Fibroblast of mammary gland (primary cell): Measurements from ENCODE around the gene ANTXRL.
"Not testable (repeated sequence)": the region's sequence is repeated elsewhere in the genome, so short reads cannot be mapped to it uniquely, and the experiment has no call there.

ENCODE experiments used
- DNase-seq: peaks from one replicate; pipeline ENCODE4 v3.0.0-alpha.2; 2010; ENCODE audit warnings: low read depth
- H3K4me3 ChIP-seq: 2 replicates; pipeline ENCODE4 v1.5.1; 2011; ENCODE audit warnings: low read depth, mild to moderate bottlenecking, low read length, moderate library complexity; ENCODE audit not compliant: control insufficient read depth
- CTCF ChIP-seq: conservative IDR thresholded peaks from 2 replicates; pipeline ENCODE4 v1.5.1; 2011; ENCODE audit warnings: low read depth, low read length, inconsistent platforms; ENCODE audit not compliant: control insufficient read depth, insufficient read depth

Gene ANTXRL

GRCh38 chr10:46286991-46287693 lies at the start of gene ANTXRL:
ANTXRL (plus strand) TSS chr10:46286997; CDS start chr10:46287263, 266 bp downstream.
- no peak for DNase-seq
- no peak within 1 kb of the TSS for H3K4me3 ChIP-seq
- no peak for TF ChIP-seq CTCF

DNA sequence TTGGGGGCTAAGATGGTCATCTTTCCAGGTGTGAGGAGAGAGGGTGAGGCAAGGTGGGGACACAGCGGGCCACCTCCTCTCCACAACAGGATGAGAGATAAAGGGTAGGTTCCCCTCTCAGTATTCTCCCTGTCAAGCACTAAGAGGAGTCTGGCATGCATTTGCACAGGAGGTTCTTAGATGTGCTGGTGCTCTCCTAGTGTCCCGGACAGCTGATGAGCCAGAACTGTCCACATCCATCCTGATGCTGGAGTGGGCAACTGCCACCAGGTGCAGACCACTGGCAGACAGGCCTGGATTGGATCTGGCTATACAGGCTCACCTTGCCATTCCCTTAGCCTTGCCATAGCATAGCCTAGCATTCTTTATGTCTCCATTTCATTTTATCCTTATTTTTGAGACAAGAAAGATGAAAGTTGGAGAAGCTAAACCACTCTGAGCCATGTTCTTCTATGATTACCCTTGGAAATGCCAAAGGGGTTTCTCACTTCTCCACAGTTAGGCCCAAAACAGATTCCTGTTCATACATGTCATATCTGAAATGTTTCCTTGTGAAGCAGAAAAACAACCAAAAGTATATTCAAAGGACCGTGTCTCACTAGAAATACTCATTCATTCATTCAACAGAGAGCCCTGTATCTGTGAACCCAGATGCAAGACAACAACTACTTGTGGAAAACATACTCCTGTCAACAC lies 48.8 kb upstream of the ANTXRL start:
- TF ChIP-seq CTCF = no peak
- DNase-seq = no peak

GRCh38 chr10:46239247-46239646 lies 47.5 kb upstream of the ANTXRL start:
- H3K4me3 ChIP-seq = no peak overlapping the region
- no peak for DNase-seq
- TF ChIP-seq CTCF = no peak

More for the DNA sequence above, 48.8 kb upstream of the ANTXRL start:
- no peak overlapping the region for H3K4me3 ChIP-seq

DNA sequence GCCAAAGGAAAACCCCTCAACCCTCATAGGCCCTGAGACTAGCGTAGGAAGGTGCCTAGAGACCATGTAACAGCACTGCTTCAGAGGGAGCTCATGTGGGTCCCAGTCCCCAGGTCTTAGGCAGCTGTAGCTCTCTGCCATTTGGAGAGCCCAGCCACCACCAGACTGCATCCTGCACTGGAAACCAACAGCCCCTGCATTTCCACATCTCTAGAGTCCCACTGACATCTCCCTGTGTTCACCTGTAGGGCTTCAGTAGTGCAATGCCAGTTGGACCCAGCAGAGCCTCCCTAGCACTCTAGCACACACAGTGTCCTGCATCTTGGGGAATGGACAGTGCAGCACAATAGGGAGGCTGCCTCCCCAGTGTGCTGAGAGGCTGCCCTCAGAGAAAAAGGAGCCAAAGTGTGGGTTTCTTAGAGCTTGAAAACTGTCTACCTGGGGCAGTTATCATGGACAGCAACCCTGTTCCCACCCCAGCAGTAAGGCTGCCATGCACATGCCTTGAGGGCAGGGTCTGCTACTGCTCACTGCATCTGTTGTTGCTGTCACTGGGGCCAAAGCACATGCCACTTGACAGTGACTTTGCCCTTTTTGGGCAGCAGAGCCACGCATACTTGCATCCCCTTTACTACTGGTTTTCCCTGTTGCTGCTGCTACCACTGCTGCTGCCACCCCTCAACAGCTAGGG lies 46.7 kb upstream of the ANTXRL start:
- no peak overlapping the region for H3K4me3 ChIP-seq
- TF ChIP-seq CTCF = no peak
- DNase-seq = no peak

GRCh38 chr10:46240684-46241565 lies 45.9 kb upstream of the ANTXRL start:
- no peak for TF ChIP-seq CTCF
- no peak overlapping the region for H3K4me3 ChIP-seq
- no peak for DNase-seq

GRCh38 chr10:46245381-46245900 lies 41.4 kb upstream of the ANTXRL start:
- H3K4me3 ChIP-seq = no peak overlapping the region
- TF ChIP-seq CTCF = no peak
- no peak for DNase-seq

DNA sequence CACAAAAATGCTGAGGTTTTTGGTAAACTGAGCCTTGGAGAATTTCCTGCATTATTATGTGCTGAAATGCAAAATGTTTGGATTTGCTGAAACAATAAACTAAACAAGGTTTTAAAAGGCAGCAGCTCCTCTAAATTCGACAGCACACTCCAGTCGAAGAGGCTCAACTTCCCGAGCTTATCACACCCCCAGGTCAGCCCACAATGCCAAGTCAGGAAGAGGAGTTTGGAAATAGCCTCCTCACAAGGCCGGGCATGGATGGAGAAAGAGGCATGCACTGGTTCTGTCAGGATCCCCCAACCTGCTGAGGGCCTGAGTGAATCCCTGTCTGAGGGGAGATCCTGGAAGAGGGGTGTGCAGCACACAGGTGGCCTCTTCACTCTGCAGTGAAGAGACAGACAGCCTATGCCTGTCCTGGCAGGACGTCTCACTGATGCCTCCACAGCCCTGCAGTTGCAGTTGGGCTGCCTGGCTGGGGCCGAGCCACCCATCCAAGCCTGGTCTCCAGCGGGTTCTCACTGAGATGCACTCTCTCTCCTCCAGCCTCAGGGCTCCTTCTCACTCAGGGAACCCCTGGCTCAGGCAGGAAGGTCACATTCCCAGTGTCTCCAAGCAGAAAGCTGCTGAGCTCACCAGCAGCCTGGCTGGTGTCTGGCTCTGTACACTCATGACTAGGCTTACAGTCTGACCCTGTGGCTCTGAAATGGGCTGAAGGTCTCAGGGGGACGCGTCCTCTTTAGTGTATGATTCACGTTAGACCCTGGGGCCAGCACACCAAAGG lies 40.2 kb upstream of the ANTXRL start:
- DNase-seq, H3K4me3 ChIP-seq: not testable (repeated sequence)
